Neural progenitor cell (in vitro differentiated cells): Measurements from ENCODE around the gene KLHL13.

Experiments
- EZH2 ChIP-seq: fragments of 200-600 bp; sonication (generic); IDR thresholded peaks from 2 replicates; pipeline ENCODE4 v1.6.1; 2017; ENCODE audit warnings: antibody characterized with exemption, mild to moderate bottlenecking, moderate library complexity
- TF ChIP-seq, protein P1 (sequence below): fragments of 200-600 bp; sonication (generic); IDR thresholded peaks from 2 replicates; pipeline ENCODE4 v1.5.1; 2017; ENCODE audit warnings: antibody characterized with exemption, mild to moderate bottlenecking

DNA sequence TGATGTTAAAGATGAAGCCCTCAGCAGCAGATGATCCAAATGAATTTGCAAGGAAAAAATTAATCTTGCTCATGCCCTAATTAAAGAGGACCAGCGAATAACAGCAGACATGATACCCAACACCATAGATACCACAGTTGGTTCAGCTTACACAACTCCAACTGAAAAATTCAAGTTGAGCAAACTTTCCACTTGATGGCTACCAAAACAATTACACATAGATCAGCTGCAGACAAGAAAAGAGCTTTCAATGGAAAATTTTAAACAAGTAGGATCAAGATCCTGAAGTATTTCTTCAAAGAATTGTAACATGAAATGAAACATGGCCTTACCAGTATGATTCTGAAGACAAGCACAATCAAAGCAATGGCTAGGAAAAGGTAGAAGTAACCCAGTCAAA is 90.0 kb downstream of the KLHL13 start:
- TF ChIP-seq, protein P1, sequence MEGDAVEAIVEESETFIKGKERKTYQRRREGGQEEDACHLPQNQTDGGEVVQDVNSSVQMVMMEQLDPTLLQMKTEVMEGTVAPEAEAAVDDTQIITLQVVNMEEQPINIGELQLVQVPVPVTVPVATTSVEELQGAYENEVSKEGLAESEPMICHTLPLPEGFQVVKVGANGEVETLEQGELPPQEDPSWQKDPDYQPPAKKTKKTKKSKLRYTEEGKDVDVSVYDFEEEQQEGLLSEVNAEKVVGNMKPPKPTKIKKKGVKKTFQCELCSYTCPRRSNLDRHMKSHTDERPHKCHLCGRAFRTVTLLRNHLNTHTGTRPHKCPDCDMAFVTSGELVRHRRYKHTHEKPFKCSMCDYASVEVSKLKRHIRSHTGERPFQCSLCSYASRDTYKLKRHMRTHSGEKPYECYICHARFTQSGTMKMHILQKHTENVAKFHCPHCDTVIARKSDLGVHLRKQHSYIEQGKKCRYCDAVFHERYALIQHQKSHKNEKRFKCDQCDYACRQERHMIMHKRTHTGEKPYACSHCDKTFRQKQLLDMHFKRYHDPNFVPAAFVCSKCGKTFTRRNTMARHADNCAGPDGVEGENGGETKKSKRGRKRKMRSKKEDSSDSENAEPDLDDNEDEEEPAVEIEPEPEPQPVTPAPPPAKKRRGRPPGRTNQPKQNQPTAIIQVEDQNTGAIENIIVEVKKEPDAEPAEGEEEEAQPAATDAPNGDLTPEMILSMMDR = no peak
- TF ChIP-seq EZH2 = no peak
